GM04503 (cell line): ENCODE results near the gene NBPF15.
"Not testable (repeated sequence)": the region's sequence is repeated elsewhere in the genome, so short reads cannot be mapped to it uniquely, and the experiment has no call there.

Source experiments
- DNase-seq: peaks from one replicate; pipeline ENCODE4 v3.0.0-alpha.2; 2012; ENCODE audit warnings: low read depth

Gene NBPF15

GRCh38 chr1:144461136-144461759 lies at the start of gene NBPF15:
Gene NBPF15 (minus strand): TSS chr1:144461669. CDS start chr1:144440003, 21,666 bp downstream.
- not testable (repeated sequence) for DNase-seq

GRCh38 chr1:144496429-144496828 lies 35.0 kb upstream of the NBPF15 start:
- DNase-seq = not testable (repeated sequence)

GRCh38 chr1:144494130-144494529 lies 32.7 kb upstream of the NBPF15 start:
- not testable (repeated sequence) for DNase-seq

GRCh38 chr1:144490394-144490793 lies 28.9 kb upstream of the NBPF15 start:
- DNase-seq = not testable (repeated sequence)

GRCh38 chr1:144487002-144487401 lies 25.5 kb upstream of the NBPF15 start:
- DNase-seq = not testable (repeated sequence)

GRCh38 chr1:144485048-144485993 lies 23.9 kb upstream of the NBPF15 start:
- not testable (repeated sequence) for DNase-seq

- DNase-seq = not testable (repeated sequence)
Observed at GRCh38 chr1:144473897-144474296, 12.4 kb upstream of the NBPF15 start.

GRCh38 chr1:144471434-144471833 lies 10.0 kb upstream of the NBPF15 start:
- not testable (repeated sequence) for DNase-seq

- not testable (repeated sequence) for DNase-seq
Observed at GRCh38 chr1:144461778-144462177, 309 bp upstream of the NBPF15 start.

GRCh38 chr1:144460686-144461085 lies 783 bp downstream of the NBPF15 start:
- DNase-seq = not testable (repeated sequence)

GRCh38 chr1:144442402-144442801 lies 19.1 kb downstream of the NBPF15 start:
- DNase-seq = not testable (repeated sequence)

GRCh38 chr1:144439737-144440136 lies 21.7 kb downstream of the NBPF15 start:
- not testable (repeated sequence) for DNase-seq

- peak; percentile 13 for DNase-seq
Observed at GRCh38 chr1:144418891-144419694, 42.4 kb downstream of the NBPF15 start.

GRCh38 chr1:144413404-144414118 lies 47.9 kb downstream of the NBPF15 start:
- not testable (repeated sequence) for DNase-seq

- peak; percentile 90 for DNase-seq
Observed at GRCh38 chr1:144412491-144413403, 48.7 kb downstream of the NBPF15 start.

- peak; percentile 29 for DNase-seq
Observed at GRCh38 chr1:144412068-144412471, 49.4 kb downstream of the NBPF15 start.

- DNase-seq = not testable (repeated sequence)
Observed at GRCh38 chr1:144402807-144403206, 58.7 kb downstream of the NBPF15 start.

- not testable (repeated sequence) for DNase-seq
Observed at GRCh38 chr1:144371651-144372050, 89.8 kb downstream of the NBPF15 start.
